ENCODE data around the gene MBP.
"Not testable (repeated sequence)": the region's sequence is repeated elsewhere in the genome, so short reads cannot be mapped to it uniquely, and the experiment has no call there.

Gene MBP

DNA sequence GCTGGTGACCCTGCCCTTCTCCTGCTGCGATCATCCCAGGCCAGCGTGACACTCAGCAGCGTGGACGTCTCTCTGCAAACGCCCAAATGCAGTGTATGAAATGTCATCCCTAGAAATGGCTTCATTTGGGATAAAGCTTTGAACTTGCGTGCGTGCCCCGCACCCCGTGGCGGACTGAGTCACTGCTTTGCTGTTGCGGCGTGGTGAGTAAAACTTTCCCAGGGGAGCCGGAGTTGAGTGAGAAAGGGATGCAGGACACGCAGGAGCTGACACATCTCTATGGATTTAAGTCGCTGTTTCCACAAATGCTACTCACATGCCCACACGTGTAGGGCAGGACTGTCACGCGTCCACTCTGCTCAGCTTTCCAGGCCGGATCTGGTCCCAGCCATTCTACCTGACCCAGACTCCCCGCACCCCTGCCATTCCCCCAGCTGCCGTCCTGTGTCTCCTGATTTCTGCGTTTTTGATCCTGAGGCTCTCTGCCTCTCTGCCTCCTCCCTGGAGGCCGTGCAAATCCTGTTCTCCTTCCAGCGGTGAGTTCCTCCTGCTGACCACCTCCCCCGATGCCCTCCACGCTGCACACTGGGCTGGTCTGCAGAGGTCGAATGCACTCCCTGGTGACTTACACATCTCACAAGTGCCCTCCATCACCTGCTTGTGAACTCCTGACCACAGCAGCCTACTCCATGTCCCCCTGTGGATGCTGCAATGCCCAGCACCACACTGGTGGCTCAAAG is 88.9 kb downstream of the MBP start:
- no peak for DNase-seq

DNA sequence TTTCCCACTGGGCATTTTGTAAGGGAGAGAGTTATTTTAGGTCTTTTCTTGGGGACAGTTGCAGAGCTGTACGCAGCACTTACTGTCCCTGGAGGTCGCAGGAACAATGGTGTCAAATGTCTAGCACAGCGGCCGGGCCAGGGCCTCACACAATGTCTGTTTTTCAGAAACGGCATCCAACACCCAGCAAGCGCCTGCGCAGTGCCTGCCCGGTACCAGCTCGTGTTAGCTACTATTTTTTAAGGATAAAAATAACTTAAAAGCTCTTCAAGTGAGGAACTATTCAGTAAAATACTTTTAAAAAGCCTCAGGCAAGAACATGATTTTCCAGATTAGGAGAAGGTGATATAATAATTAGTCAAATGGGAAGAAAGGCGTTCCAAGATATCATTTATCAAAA is 90.0 kb downstream of the MBP start:
- DNase-seq, result no peak

GRCh38 chr18:77039196-77040130 is 93.1 kb downstream of the MBP start:
- no peak for DNase-seq

DNA sequence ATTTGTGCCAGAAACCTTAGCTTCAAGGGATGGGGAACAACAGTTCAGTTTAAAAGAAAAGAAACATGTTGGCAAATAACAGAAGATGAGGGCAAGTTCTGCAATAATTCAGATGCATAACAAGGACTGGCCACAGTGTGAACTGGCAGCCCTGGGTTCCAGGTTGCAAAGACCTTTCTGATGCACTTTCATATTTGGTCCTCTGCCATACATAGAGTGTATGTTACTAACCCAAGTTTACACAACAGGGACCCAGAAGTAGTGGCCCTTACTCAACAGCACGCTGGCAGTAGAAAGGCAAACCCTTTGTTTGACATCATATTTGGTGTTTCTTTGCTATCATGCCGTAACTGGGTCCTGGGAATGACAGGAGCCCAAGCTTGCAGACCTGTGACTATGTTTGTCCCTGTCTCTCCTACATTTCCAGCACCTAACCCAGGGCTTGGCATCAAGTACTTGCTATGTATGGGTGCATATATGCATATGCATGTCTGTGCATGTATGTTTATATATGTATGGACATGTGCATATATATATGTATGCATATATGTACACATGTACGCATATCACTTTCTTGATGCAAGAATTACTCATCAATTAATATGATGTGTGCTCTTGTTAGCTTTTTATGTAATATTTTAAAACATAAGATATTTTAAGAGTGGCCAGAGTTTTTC is 94.3 kb downstream of the MBP start:
- no peak for DNase-seq

DNA sequence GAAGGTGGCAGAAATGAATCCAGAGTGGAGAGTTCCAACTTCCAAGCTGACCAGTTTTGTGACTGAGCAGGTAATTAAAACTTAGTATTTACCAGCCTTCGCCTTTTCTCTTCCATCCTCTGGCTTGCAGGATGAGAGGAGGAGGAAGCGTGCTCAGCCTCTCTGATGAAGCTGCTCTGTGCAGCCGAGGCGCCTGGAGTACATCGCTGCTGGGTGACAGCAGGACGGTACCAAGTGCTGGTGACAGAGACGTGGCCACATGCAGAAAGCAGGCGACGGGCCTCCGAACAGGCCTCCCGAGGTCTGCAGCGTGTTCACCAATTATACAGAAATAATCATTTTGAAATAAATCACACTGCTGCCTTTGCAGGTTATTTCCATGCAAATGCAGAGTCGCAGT is 95.0 kb downstream of the MBP start:
- no peak for DNase-seq

GRCh38 chr18:77035380-77036187 is 97.0 kb downstream of the MBP start:
- no peak for DNase-seq

DNA sequence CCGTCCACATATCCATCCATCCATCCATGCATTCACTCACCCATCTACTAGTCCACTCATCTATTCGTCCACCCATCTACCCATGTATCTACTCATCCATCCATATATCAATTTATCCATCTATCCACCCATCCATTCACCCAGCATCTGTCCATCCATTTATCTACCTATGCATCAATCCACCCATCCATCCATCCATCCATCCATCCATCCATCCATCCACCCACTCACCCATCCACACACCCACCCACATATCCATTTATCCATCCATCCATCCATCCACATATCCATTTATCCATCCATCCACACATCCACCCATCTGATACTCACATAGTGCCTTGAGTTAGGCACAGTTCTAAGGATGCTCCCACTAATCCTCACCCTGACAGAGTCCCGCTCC is 99.0 kb downstream of the MBP start:
- no peak for DNase-seq

DNA sequence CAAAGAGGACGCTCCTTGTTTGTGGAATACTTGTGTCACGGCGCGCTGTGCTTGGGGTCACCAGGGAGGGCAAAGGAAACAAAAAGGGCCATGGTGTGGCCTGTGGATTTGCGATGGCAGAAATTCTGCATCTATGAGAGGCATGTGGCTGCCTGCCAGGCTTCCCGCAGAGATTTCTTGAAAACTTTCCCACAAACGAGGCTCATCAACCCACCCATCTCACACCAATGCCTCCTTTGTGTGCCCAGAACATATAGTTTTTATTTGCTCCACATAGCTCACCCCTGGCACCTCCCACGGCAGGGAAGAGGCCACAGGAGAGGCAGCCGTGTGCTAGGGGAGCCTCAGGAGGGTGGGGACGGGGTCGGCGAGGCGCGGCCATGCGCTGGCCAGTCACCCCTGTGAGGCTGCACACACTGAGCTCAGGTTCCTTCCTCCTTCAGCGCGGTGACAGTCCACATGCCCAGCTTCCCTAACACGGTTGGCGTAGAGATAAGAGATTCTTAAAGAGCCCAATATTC is 100.3 kb downstream of the MBP start:
- DNase-seq, result no peak

- DNase-seq, result no peak
These were observed 100.9 kb downstream of the MBP start for GRCh38 chr18:77031662-77032061.

- no peak for DNase-seq
These were observed 102.4 kb downstream of the MBP start for GRCh38 chr18:77030201-77030600.

- no peak for DNase-seq
These were observed 106.7 kb downstream of the MBP start for GRCh38 chr18:77025831-77026363.

- DNase-seq, result no peak
These were observed 107.5 kb downstream of the MBP start for GRCh38 chr18:77025123-77025522.

DNA sequence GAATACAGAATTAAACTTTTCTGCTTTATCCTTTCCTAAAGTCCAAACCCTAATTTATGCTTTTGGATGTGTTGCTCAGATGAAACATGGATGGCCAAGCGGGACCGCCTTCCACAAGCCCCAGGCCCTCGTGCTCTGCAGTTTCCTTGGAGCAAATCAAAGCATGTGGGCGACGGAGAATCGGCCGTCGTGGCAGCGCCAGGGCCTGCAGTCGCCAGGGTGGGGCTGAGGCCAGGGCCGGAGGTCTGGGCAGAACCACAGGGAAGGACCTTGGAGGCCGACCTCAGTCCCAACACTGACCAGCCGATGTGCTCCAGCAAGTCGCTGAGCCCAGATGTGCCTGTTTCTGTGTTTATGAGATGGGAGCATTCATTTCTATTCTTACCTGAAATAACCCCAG is 108.1 kb downstream of the MBP start:
- no peak for DNase-seq

DNA sequence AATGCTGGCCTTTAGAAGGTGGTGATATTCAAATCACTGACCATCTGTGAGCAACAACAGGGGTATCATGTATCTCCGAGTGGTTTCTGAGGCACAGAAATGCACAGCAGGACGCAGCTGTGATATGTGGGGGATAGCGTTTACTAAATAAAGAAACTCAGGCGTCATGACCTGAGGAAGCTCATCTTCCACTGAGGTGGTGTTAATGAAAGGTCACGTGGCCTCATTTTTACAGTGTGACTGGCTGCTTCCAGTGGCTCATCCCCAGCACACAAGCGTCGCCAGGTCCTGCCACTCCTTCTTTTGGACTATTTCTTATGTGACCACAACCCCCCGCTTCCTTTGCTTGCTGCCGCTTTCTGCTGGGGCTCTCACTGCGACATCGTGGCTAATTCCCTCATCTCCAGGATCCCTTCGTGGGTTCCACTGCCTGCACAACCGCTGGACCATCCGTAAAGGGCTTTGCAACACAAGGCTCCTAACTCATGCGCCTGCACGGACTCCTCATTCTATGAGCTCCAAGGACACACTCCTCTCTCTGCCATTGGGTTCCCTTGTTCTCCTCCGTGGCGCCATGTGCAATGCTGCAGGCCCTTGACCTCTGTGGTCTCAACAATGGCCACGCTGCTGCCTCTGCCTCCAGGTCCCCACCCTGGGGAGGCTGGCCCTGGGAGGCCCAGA is 109.3 kb downstream of the MBP start:
- DNase-seq, result peak; percentile 60

GRCh38 chr18:77022556-77022955 is 110.0 kb downstream of the MBP start:
- no peak for DNase-seq

- no peak for DNase-seq
These were observed 110.5 kb downstream of the MBP start for GRCh38 chr18:77022116-77022515.

DNA sequence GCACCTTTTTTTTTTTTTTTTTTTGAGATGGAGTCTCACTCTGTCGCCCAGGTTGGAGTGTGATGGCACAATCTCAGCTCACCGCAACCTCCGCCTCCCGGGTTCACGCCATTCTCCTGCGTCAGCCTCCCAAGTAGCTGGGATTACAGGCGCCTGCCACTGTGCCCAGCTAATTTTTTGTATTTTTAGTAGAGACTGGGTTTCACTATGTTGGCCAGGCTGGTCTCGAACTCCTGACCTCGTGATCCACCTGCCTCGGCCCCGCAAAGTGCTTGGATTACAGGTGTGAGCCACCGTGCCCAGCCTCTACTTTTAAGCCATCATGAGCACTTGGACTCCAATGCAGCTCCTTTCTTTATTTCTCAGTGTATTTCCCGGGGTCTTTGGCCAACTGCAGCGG is 111.1 kb downstream of the MBP start:
- DNase-seq, result not testable (repeated sequence)

DNA sequence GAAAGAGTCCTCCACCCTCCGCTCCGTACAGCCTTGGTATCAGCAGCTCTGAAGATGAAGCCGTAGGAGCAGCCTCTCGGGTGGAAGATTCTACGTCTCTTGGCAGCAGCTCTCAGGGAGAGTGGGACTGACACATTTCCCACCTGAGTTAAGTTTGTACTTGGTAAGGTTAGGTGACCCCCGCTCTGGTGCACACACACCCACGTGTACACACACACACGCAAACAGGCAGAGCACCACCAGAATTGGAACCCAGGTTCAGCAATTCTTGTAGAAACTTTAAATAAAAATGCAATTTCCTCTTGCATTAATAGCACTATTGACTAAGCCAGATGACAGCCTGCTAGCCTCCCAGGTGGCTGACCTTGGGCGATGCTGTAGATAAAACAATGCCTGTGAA is 111.5 kb downstream of the MBP start:
- no peak for DNase-seq

GRCh38 chr18:77020561-77020960 is 112.0 kb downstream of the MBP start:
- DNase-seq, result no peak

DNA sequence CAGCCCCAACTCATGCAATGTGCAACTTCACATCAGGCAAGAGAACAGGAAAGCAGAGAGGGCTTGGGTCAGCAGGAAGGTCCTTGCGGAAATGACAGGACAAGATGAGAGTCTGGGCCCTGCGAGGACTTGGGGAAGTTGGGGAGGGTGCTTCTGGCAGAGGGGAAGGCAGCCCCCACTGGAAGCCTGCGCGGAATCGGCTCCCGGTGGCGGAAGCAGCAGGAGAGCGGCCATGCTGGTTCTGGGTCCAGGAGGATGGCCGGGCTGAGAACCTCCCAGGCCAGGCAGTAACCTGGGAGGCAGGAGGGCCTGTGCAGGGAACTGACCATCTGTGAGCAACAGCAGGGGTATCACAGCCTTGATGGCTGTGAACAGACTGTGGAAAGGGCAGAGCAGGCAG is 112.9 kb downstream of the MBP start:
- DNase-seq, result no peak

- DNase-seq, result not testable (repeated sequence)
These were observed 113.9 kb downstream of the MBP start for GRCh38 chr18:77018650-77019049.

DNA sequence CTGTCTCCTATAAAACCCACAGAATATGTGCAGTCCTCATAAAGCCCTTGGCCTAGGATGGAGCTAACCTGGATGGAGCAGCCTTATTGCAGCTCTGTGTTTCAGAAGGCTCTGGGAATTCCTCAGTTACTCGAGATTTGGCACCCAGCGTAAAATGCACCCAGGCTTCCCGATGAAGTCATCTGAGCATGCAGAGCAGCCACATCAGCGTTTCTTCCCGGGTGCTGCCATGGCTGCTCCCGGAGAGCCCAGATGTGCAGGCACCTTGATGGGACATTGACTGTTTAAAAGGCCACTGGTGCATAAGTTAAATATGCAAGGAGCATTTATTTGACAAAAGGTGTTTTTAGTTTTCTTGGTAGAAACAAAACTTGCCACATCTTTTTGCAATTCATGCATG is 115.2 kb downstream of the MBP start:
- DNase-seq, result no peak

All from NCI-H146 (cell line).